Ishikawa (cell line): ENCODE measurements around the gene ZNF546.

Experiments used
- CEBPB ChIP-seq: IDR thresholded peaks from 2 replicates; pipeline ENCODE4 v1.6.1; 2012
- CREB1 ChIP-seq: IDR thresholded peaks from 2 replicates; pipeline ENCODE4 v1.6.1; 2012; ENCODE audit warnings: low read depth
- EGR1 ChIP-seq: IDR thresholded peaks from 2 replicates; pipeline ENCODE4 v1.6.1; 2012
- EP300 ChIP-seq: IDR thresholded peaks from 2 replicates; pipeline ENCODE4 v1.6.1; 2012; ENCODE audit warnings: borderline replicate concordance
- FOXM1 ChIP-seq: IDR thresholded peaks from 2 replicates; pipeline ENCODE4 v1.6.1; 2012; ENCODE audit warnings: low read depth, borderline replicate concordance
- MAX ChIP-seq: IDR thresholded peaks from 2 replicates; pipeline ENCODE4 v1.6.1; 2012
- REST ChIP-seq: IDR thresholded peaks from 2 replicates; pipeline ENCODE4 v1.6.1; 2012; ENCODE audit warnings: low read depth, mild to moderate bottlenecking
- TEAD4 ChIP-seq: IDR thresholded peaks from 2 replicates; pipeline ENCODE4 v1.6.1; 2012
- USF1 ChIP-seq: IDR thresholded peaks from 2 replicates; pipeline ENCODE4 v1.6.1; 2012
- YY1 ChIP-seq: IDR thresholded peaks from 2 replicates; pipeline ENCODE4 v1.6.1; 2012; ENCODE audit warnings: low read depth

DNA sequence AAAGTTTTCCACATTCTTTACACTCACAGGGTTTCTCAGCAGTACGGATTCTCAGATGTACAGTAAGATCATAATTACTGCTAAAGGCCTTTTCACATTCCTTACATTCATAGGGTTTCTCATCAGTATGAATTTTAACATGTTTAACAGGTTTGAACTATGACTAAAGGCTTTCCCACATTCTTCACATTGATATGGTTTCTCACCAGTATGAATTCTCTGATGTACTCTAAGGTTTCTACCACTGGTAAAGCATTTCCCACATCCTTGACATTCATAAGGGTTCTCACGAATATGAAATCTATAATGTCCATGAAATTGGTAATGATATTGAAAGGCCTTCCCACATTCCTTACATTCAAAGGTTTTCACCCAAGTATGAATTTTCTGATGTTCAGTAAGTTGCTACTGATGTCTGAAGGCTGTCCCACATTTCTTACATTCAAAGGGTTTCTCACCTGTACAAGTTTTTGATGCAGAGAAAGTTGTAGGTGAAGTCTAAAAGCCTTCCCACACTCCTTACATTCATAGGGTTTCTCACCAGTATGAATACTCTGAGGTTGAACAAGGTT is 37.2 kb downstream of the ZNF546 start:
- TF ChIP-seq CEBPB (no peak), CREB1 (no peak), YY1 (no peak), EP300 (no peak), USF1 (no peak), FOXM1 (no peak), REST (no peak), TEAD4 (no peak), EGR1 (no peak), MAX (no peak)
